Stomach (tissue), 9 donors: ENCODE data around the gene NUB1. TPM values are rescaled to one million over a fixed set of nuclear protein-coding genes. Genes with fewer than 3 reads are reported as not detected.

ENCODE experiments used
- DNase-seq, 2 donors: peaks; one replicate each; pipeline versions ENCODE4 v3.0.0 to v3.0.0-alpha.2; 2013 to 2019
- H3K27ac ChIP-seq, 5 donors: fragments of 200-600 bp in 4 of 5; sonication (generic) in 4 of 5; one replicate each; pipeline ENCODE4 v1.5.1; 2013 to 2019; ENCODE audit warnings: mild to moderate bottlenecking in 1 of 5, moderate library complexity in 1 of 5
- H3K27me3 ChIP-seq, 3 donors: fragments of 200-600 bp; sonication (generic); one replicate each; pipeline ENCODE4 v1.5.1; 2017 to 2019; ENCODE audit warnings: mixed run types in 1 of 3
- H3K36me3 ChIP-seq, 4 donors: fragments of 200-600 bp; sonication (generic); 1 replicate in 3 of 4; 2 replicates in 1 of 4; pipeline ENCODE4 v1.5.1; 2016 to 2019
- H3K4me1 ChIP-seq, 4 donors: fragments of 200-600 bp; sonication (generic); one replicate each; pipeline ENCODE4 v1.5.1; 2016 to 2019
- H3K4me3 ChIP-seq, 4 donors: fragments of 200-600 bp; sonication (generic) in 3 of 4; one replicate each; pipeline ENCODE4 v1.5.1; 2016 to 2019; ENCODE audit warnings: mild to moderate bottlenecking in 1 of 4
- H3K9me3 ChIP-seq, 4 donors: fragments of 200-600 bp; sonication (generic); one replicate each; pipeline ENCODE4 v1.5.1; 2016 to 2019
- EP300 ChIP-seq: sonication (generic); formaldehyde crosslinking; IDR thresholded peaks from one replicate; pipeline ENCODE4 v1.6.1; 2017; ENCODE audit warnings: antibody characterized with exemption
- POLR2A ChIP-seq, 4 donors: fragments of 450-650 bp; IDR thresholded peaks; one replicate each; pipeline ENCODE4 v1.6.1; 2016; ENCODE audit warnings: antibody characterized with exemption in 4 of 4, control low read depth in 2 of 4, mild to moderate bottlenecking in 1 of 4, moderate library complexity in 1 of 4
- POLR2AphosphoS5 ChIP-seq, 3 donors: sonication (generic); formaldehyde crosslinking; IDR thresholded peaks; one replicate each; pipeline ENCODE4 v1.6.1; 2016; ENCODE audit warnings: antibody characterized with exemption in 3 of 3
- WGBS, 5 donors: extraction: QIAGEN DNeasy Blood & Tissue Kit in 3 of 5; methylation state at CpG; one replicate each; pipeline versions ENCODE4 v1.1.5 to v1.1.7; 2013 to 2018; 5-methylcytosine and 5-hydroxymethylcytosine counted together
- intact Hi-C: fragments of 100-400 bp; cut with DNase I; formaldehyde crosslinking; loops from one replicate; pipeline ENCODE4 v1.15.1; 2023; ENCODE audit warnings: low total_unique reads
- polyA plus RNA-seq, 3 donors: library from polyadenylated mRNA; stranded (reverse); fragments of 200-250 nt; gene quantifications; one replicate each; pipeline ENCODE4 v1.2.3, GENCODE V29; 2013
- total RNA-seq, 5 donors: library from RNA; depleted of rRNA; stranded (reverse); fragments of >200 nt; gene quantifications; one replicate each; pipeline versions ENCODE4 v1.1.0 to v1.2.3, GENCODE V29; 2014 to 2016
- TF ChIP-seq, protein P1 (sequence below), 7 experiments: fragments of 450-650 bp in 4 of 7; fragments of 200-600 bp in 3 of 7; sonication (generic) in 3 of 7; IDR thresholded peaks; one replicate each; pipeline ENCODE4 v1.5.1; 2016 to 2019; ENCODE audit warnings: antibody characterized with exemption in 7 of 7, control low read depth in 2 of 7, mild to moderate bottlenecking in 1 of 7
- donor health status: healthy with polysubstance abuse.
- donor health status: Bipolar disorder and iron deficiency.
- donor health status: healthy.

The NUB1 gene
- total and polyA plus RNA-seq, 8 donors = 16.3 to 121 (median 32.5) TPM

GRCh38 chr7:151339651-151340382, 1.8 kb upstream of the NUB1 start:
- intact Hi-C loops = no loop called here
- no peaks in the 10 kb centered on the region for H3K27me3 ChIP-seq
- no peak for TF ChIP-seq POLR2A (IDR thresholded peaks at IDR 0.05)
- TF ChIP-seq, protein P1, sequence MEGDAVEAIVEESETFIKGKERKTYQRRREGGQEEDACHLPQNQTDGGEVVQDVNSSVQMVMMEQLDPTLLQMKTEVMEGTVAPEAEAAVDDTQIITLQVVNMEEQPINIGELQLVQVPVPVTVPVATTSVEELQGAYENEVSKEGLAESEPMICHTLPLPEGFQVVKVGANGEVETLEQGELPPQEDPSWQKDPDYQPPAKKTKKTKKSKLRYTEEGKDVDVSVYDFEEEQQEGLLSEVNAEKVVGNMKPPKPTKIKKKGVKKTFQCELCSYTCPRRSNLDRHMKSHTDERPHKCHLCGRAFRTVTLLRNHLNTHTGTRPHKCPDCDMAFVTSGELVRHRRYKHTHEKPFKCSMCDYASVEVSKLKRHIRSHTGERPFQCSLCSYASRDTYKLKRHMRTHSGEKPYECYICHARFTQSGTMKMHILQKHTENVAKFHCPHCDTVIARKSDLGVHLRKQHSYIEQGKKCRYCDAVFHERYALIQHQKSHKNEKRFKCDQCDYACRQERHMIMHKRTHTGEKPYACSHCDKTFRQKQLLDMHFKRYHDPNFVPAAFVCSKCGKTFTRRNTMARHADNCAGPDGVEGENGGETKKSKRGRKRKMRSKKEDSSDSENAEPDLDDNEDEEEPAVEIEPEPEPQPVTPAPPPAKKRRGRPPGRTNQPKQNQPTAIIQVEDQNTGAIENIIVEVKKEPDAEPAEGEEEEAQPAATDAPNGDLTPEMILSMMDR (IDR thresholded peaks at IDR 0.05) = no peak
- no peak for TF ChIP-seq POLR2AphosphoS5 (IDR thresholded peaks at IDR 0.05)
- no peak for TF ChIP-seq EP300
- H3K36me3 ChIP-seq = peaks cover 0 to 12% (median 4%) of the 10 kb centered on the region in 4 donors
- 62 to 70% (median 67%) methylated on average over 7 of the region's 7 CpGs for WGBS, 5 donors
- peak overlapping the region in 4 of 5 donors; percentile 27 to 95 (median 49) for H3K27ac ChIP-seq
- H3K4me1 ChIP-seq = peaks cover 14 to 38% (median 31%) of the 10 kb centered on the region in 4 donors
- no peak overlapping the region for H3K4me3 ChIP-seq
- DNase-seq = no peak
- no peaks in the 10 kb centered on the region for H3K9me3 ChIP-seq

GRCh38 chr7:151340794-151341356, 737 bp upstream of the NUB1 start:
- Histone ChIP-seq H3K36me3 (peaks cover 0 to 23% (median 13%) of the 10 kb centered on the region in 4 donors), H3K4me1 (peaks cover 14 to 48% (median 38%) of the 10 kb centered on the region in 4 donors), H3K4me3 (peak overlapping the region; percentile 84 to 96 (median 93)), H3K9me3 (no peaks in the 10 kb centered on the region), H3K27ac (peak overlapping the region; percentile 49 to 95 (median 90)), H3K27me3 (no peaks in the 10 kb centered on the region)
- TF ChIP-seq, protein P1 (IDR thresholded peaks at IDR 0.05) = no peak
- TF ChIP-seq POLR2AphosphoS5 (IDR thresholded peaks at IDR 0.05) = no peak
- no peak for TF ChIP-seq EP300
- TF ChIP-seq POLR2A (IDR thresholded peaks at IDR 0.05) = no peak
- intact Hi-C loops = no loop called here
- no peak for DNase-seq
- WGBS, 5 donors = 44 to 61% (median 56%) methylated on average over 12 of the region's 12 CpGs

- H3K36me3 ChIP-seq = peaks cover 4 to 36% (median 26%) of the 10 kb centered on the region in 4 donors
- peak in 1 of 2 donors; percentile 38 for DNase-seq
- WGBS, 5 donors = 1 to 4% (median 2%) methylated on average over 11 of the region's 11 CpGs
- no peaks in the 10 kb centered on the region for H3K27me3 ChIP-seq
- no peak for TF ChIP-seq POLR2AphosphoS5 (IDR thresholded peaks at IDR 0.05)
- no peak for TF ChIP-seq POLR2A (IDR thresholded peaks at IDR 0.05)
- no peak for TF ChIP-seq EP300
- TF ChIP-seq, protein P1 (IDR thresholded peaks at IDR 0.05) = no peak
- H3K27ac ChIP-seq = peak overlapping the region; percentile 87 to 97 (median 91)
- H3K9me3 ChIP-seq = no peaks in the 10 kb centered on the region
- H3K4me3 ChIP-seq = peak overlapping the region; percentile 84 to 96 (median 93)
- H3K4me1 ChIP-seq = peaks cover 19 to 61% (median 43%) of the 10 kb centered on the region in 4 donors
- intact Hi-C loops = no loop called here
Observed at GRCh38 chr7:151342102-151342646, 562 bp downstream of the NUB1 start.

GRCh38 chr7:151342811-151343210, 1.2 kb downstream of the NUB1 start:
- Histone ChIP-seq H3K4me3 (peak overlapping the region; percentile 84 to 96 (median 93)), H3K36me3 (peaks cover 4 to 42% (median 32%) of the 10 kb centered on the region in 4 donors), H3K4me1 (peaks cover 19 to 67% (median 43%) of the 10 kb centered on the region in 4 donors), H3K27me3 (no peaks in the 10 kb centered on the region), H3K9me3 (no peaks in the 10 kb centered on the region), H3K27ac (peak overlapping the region in 4 of 5 donors; percentile 87 to 95 (median 90))
- no peak for DNase-seq
- TF ChIP-seq POLR2AphosphoS5 (IDR thresholded peaks at IDR 0.05) (no peak), POLR2A (IDR thresholded peaks at IDR 0.05) (no peak), EP300 (no peak)
- TF ChIP-seq, protein P1 (IDR thresholded peaks at IDR 0.05) = no peak
- 46 to 67% (median 51%) methylated on average over 8 of the region's 8 CpGs for WGBS, 5 donors
- intact Hi-C loops = no loop called here
